WERI-Rb-1 (cell line): ENCODE measurements around the gene RPS6KC1.
"Not testable (repeated sequence)": the region's sequence is repeated elsewhere in the genome, so short reads cannot be mapped to it uniquely, and the experiment has no call there.

Experiments
- DNase-seq: peaks from one replicate; pipeline ENCODE4 v3.0.0-alpha.2; 2020
- H3K27ac ChIP-seq: fragments of 250-450 bp; sonication (Bioruptor Pico); 2 replicates; pipeline ENCODE4 v1.5.1; 2020; ENCODE audit warnings: mild to moderate bottlenecking, moderate library complexity
- H3K27me3 ChIP-seq: fragments of 250-450 bp; sonication (Bioruptor Pico); 2 replicates; pipeline ENCODE4 v1.5.1; 2021; ENCODE audit warnings: mild to moderate bottlenecking, low read depth, moderate library complexity; ENCODE audit not compliant: insufficient read depth, severe bottlenecking
- H3K36me3 ChIP-seq: fragments of 250-450 bp; sonication (Bioruptor Pico); 2 replicates; pipeline ENCODE4 v1.5.1; 2020; ENCODE audit warnings: mild to moderate bottlenecking, moderate library complexity
- H3K4me3 ChIP-seq: 2 replicates; pipeline ENCODE4 v1.5.1; 2011; ENCODE audit warnings: low read depth, mild to moderate bottlenecking, control low read depth, low read length
- H3K9me3 ChIP-seq: fragments of 250-450 bp; sonication (Bioruptor Pico); 2 replicates; pipeline ENCODE4 v1.5.1; 2021; ENCODE audit warnings: mild to moderate bottlenecking, moderate library complexity; ENCODE audit not compliant: severe bottlenecking
- CTCF ChIP-seq: IDR thresholded peaks from 2 replicates; pipeline ENCODE4 v1.5.1; 2011; ENCODE audit warnings: low read depth, mild to moderate bottlenecking, control low read depth, inconsistent platforms, low read length

Gene RPS6KC1

DNA sequence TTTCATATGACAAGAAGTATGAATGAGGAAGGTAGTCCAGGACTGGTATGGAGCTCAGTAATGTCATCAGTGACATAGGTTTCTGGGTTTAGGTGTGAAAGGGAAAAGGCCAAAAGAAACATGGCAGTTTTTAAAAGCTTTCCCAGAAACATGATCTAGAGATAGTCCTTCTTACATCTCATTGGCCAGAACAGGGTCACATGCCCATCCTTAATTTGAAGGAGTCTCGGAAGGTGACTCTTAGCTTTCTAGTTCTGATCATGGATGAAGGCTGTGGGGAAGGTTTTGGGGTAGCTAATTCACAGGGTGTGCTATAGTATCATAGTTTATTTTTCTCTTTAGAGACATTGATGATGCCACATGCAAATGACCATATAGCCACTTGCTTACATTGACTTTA is 55.3 kb downstream of the RPS6KC1 start:
- Histone ChIP-seq H3K4me3 (no peak overlapping the region), H3K36me3 (no peaks in the 10 kb centered on the region), H3K27ac (no peak overlapping the region), H3K27me3 (no peaks in the 10 kb centered on the region), H3K9me3 (no peaks in the 10 kb centered on the region)
- no peak for DNase-seq
- no peak for TF ChIP-seq CTCF

DNA sequence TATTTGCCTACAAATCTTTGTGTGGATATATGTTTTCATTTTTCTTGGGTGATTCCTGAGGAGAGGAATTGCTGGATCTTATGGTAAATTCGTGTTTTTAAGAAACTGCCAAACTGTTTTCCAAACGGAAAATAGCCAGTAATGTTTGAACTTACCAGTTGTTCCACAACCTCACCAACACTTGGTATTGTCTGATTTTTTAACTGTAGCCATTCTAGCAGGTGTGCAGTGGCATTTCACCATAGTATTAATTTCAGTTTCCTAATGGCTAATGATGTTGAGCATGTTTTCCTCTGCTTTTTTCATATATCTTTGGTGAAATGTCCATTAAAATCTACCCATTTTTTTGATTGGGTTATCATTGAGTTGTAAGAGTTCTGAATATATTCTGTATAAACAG is 56.6 kb downstream of the RPS6KC1 start:
- no peak for TF ChIP-seq CTCF
- H3K27me3 ChIP-seq = no peaks in the 10 kb centered on the region
- H3K27ac ChIP-seq = no peak overlapping the region
- no peaks in the 10 kb centered on the region for H3K9me3 ChIP-seq
- DNase-seq = no peak
- H3K36me3 ChIP-seq = no peaks in the 10 kb centered on the region
- no peak overlapping the region for H3K4me3 ChIP-seq

- TF ChIP-seq CTCF = no peak
- no peaks in the 10 kb centered on the region for H3K27me3 ChIP-seq
- DNase-seq = no peak
- no peaks in the 10 kb centered on the region for H3K36me3 ChIP-seq
- no peak overlapping the region for H3K4me3 ChIP-seq
- no peak overlapping the region for H3K27ac ChIP-seq
- no peaks in the 10 kb centered on the region for H3K9me3 ChIP-seq
Measured at GRCh38 chr1:213110349-213111300, 59.6 kb downstream of the RPS6KC1 start.

- Histone ChIP-seq H3K4me3 (no peak overlapping the region), H3K27ac (no peak overlapping the region), H3K9me3 (no peaks in the 10 kb centered on the region), H3K36me3 (no peaks in the 10 kb centered on the region), H3K27me3 (no peaks in the 10 kb centered on the region)
- no peak for DNase-seq
- no peak for TF ChIP-seq CTCF
Measured at GRCh38 chr1:213111502-213111901, 60.5 kb downstream of the RPS6KC1 start.

GRCh38 chr1:213112723-213113122 is 61.7 kb downstream of the RPS6KC1 start:
- H3K9me3 ChIP-seq, H3K27me3 ChIP-seq, H3K36me3 ChIP-seq, H3K27ac ChIP-seq, H3K4me3 ChIP-seq, DNase-seq: not testable (repeated sequence)

- not testable (repeated sequence) for H3K36me3 ChIP-seq, H3K27ac ChIP-seq, H3K27me3 ChIP-seq, H3K9me3 ChIP-seq, H3K4me3 ChIP-seq, DNase-seq
Measured at GRCh38 chr1:213117699-213118180, 66.7 kb downstream of the RPS6KC1 start.

DNA sequence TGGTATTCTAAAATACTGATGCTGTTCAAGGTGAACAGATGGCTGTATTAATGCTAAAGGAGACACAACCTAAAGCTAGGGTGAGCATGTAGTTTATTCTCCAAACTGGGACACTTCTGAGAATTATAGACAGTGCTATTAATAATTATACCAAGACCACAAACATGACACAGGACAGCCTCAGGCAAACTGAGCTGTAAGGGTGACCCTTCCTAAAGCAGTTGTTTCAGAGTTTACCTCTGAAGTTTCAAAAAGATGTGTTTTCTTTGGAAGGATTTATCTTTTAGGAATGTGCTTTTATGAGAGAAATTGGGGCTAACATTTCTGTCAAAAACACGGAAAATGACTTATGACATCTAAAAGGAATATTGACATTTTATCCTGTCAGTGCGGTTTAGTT is 68.8 kb downstream of the RPS6KC1 start:
- no peaks in the 10 kb centered on the region for H3K27me3 ChIP-seq
- H3K9me3 ChIP-seq = no peaks in the 10 kb centered on the region
- H3K36me3 ChIP-seq = no peaks in the 10 kb centered on the region
- TF ChIP-seq CTCF = no peak
- H3K27ac ChIP-seq = no peak overlapping the region
- DNase-seq = no peak
- H3K4me3 ChIP-seq = no peak overlapping the region
